ENCODE results near the gene GRK5.

Gene GRK5

DNA sequence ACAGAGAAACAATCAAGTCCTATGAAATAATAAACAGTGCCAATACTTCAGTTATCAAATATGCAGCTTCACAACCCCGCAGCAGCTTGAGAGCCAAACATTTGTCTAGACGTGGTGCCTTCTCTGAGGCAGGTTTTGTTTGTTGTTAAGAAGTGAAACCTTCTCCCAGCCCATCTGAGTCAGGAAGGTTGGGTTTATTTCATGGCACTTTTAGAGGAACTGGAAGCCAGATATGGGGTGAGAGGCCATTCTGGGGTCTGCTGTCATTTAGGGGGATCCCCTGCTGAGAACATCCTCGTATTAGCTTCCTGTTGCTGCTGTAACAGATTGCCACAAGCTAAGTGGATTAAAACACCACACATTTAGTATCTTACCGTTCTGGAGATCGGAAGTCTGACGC, 113.6 kb downstream of the GRK5 start:
- DNase-seq, result no peak

DNA sequence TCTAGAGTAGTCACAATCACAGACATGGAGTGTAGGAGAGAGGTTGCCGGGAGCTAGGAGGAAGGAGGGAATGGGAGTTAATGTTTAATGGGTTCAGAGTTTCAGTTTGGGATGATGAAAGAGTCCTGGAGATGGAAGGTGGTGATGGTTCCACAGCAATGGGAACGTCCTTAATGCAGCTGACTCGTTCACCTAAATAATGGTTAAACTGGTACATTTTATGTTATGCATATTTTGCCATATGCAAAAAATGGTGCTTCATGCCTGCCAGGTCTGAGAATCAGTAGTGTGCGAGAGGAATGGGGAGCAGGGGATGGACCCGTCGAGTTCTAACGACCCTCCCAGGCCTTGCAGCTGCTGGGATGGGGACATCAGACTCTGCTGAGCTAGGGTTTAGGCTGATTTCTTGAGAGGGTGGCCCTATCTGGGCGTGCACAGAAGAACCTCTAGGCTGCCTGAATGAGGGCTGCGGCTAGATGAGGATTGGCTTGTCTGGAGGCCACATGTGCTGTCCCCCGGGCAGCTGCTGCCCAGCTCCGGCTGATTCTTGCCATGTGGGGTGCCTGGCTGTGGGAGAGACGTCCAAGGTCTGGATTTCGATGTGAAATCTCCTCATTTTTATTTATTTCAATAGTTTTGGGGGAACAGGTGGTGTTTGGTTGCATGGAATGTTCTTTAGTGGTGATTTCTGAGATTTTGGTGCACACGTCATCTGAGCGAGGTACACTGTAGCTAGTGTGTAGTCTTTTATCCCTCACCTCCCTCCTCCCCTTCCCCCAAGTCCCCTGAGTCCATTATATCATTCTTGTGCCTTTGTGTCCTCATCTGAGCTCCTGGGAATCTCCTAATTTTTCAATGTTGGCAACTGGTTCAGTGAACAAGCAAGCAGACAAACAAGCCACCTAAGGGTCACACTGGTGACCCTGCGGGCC, 116.0 kb downstream of the GRK5 start:
- no peak for DNase-seq

DNA sequence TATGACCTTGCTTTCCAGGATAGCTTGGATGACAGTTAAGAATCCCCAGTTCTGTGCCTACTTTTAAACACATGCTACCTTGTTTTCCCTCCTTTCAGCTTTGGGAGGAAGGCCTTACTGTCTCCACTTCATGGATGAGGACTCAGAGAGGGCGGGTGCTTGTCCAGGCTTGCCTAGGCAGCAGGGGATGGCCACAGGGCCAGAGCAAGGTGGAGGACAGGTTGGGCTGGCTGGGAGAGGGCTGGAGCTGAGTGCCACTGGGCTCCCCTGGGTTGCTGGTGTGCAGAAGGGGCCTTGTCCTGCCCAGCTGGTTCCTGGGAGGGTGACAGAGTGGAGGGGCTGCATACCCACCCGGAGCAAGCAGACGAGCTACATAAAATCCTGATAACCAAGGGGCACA, 117.8 kb downstream of the GRK5 start:
- no peak for DNase-seq

DNA sequence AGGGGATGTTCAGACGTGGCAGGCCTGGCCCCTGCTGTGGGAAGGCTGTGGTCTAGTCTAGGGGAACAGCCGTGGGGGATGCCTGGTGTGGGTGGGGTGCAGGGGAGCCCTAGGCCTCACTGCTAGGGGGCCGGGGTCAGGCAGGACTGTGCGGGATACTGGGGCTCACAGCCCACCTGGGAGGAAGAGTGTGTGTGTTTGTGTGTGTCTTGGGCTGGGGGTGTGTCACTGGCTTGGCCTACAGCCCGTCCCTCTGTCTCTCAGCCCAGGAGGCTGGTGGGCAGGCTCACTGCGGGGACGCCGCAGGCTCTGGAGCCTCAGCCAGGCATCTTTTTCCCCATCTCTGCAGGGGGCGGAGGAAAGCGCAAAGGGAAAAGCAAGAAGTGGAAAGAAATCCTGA, 118.8 kb downstream of the GRK5 start:
- no peak for DNase-seq

DNA sequence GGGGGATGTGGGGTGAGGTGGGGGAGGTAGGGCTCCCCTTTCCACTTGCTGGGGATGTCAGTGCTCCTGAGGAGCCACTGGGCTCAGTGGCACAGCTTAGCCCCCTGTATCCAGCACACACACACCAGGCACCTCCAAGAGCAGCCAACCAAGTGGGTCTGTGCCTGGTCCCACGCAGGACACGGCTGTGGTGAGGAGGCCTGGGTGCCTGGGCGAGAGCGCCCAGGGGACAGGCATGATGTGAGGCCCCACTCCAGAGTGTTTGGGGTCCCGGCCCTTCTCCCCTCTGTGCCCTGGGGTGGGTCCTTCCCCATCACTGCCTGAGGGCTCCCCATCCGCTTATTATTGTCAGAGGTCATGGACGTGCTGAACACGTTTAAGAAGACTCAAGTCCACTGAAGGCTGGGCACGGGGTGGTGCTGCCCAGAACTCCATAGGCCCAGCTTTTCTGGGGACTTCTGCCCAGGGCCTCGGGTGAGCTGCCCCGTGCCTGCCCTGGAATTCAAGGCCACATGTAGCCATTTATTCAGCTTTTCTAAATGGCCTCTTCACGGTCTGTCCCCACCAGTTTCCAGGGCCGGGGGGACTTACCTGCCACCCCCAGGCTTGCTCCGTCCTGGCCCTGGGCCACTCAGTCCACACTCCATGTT, 119.8 kb downstream of the GRK5 start:
- no peak for DNase-seq

DNA sequence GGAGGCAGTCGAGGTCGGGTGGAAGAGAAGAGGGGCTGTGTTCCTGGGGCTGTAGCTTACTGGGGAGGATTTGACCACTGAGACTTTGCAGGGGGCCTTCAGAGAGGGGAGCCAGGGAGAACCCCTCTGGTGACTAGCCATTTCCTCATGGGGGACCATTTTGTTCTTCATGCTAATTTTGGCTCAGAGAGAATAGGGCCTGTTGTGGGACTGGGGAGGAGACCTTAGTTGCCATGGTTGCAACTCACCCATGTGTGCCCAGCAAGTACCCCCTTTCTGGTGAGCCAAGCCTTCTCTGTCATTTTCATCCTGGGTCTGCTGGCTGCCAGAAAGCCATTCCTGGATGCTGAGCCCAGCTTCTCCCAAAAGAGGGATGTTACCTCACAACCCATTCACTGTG, 120.9 kb downstream of the GRK5 start:
- DNase-seq, result no peak

DNA sequence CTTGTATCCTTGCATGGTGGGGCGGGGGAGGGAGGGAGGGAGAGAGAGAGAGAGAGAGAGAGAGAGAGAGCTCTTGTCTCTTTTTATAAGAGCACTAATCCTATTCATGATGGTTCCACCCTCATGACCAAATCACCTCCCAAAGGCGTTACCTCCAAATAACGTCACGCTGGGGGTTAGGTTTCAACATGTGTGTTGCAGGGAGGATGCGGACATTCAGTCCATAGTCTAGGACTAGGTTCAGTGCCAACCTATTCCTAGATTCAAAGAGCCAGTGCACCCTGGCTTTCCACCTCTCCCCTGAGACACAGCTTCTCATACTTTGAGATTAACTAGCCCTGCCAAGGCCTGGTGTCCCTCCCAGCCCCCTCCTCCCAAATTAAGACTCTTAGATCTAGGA, 123.0 kb downstream of the GRK5 start:
- DNase-seq, result no peak

DNA sequence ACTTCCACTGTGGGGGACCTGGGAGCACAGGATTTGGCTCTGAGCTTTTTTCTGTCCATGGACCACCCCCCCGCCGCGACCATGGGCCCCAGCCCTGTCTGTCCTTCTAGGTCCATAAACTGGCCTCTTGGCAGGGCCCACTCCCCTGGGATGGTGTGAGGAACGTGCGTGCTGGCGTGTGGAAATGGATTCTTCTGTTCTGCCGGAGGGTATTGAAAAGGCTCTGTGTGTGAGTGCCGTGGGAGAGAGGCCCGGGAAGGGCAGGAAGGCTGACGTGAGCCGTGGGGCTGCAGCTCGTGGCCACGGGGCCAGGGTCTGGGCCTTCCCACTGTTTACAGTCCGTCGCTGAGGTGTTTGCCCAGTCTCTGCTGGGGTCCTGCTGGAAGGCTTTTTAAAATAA, 123.7 kb downstream of the GRK5 start:
- no peak for DNase-seq

DNA sequence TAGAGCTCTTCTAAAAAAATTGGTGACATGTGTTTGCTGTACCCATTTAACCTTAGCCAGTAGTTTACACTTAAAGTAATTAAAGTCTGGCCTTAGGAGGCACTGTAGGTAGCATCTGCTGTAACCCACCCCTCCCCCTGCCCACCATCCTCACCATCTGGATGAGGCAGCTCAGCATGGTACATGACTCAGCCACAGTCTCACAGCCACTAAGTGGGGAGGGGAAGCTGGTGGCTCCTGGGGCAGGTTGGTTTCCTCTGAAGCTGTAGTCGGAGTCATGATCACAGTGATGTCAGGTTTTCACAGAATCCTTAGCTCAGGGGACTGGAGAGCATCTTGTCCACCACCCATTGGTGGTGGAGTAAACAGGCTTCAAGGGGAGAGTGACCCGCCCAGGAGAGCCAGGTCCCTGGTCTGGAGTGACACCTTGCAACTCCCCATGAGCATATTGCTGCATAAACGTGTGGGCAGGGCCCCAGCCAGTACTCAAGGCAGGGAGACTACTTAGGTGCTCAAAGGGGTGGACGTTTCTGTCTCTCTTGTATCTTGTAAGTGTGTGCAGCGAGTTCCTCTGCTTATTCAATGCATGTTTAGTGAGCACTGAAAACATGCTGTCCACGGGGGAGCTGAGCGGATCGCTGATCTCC, 125.9 kb downstream of the GRK5 start:
- DNase-seq, result peak; percentile 71

DNA sequence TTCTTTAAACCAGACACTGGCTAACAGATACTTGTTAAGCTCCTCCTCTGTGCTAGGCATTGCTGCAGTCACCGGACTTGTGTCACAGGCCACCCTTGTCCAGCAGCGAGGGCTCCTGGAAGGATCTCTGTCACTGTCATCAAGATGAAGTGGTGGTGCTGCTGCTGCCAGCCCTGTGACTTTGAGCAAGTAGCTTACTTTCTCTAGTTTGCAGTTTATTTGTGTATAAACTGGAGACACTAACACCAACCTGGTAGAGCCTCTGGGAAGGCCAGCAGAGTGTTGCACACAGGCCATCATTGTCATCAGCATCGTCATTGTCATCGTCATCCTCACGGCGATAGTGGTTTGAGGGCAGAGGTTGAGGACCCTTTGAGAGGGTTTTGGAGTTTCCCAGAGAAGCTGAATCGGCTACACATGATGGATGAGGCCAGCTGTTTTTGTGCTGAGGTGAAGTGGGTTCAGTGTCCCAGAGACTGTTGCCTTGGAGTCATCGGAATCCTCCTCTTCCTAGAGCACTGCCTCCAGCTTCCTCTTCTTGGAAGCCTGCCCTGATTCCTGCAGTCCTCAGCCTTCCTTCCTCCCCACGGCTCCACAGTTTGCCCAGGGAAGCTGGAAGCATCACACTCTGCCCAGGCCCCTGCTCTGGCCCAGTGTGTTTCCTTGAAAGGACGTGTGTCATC, 128.4 kb downstream of the GRK5 start:
- DNase-seq, result no peak

DNA sequence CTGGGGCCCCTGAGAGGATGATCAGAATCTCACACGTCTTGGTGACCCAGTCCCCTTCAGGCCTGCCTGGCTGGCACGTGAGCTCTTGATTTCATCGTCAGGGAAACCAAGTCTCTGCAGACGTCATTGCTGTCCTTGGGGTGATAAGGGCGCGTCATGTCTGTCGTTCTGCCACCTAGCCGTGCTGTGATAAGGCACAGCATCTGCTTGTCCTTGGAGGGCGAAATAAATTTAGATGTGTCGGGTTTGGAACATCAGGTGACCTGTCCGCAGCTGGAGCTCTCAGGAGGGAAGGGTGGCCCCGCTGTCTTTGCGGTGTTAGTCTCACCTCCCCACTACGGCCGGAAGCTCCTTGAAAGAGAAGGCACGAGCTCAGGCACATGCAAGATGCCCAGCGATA, 129.2 kb downstream of the GRK5 start:
- DNase-seq, result no peak

DNA sequence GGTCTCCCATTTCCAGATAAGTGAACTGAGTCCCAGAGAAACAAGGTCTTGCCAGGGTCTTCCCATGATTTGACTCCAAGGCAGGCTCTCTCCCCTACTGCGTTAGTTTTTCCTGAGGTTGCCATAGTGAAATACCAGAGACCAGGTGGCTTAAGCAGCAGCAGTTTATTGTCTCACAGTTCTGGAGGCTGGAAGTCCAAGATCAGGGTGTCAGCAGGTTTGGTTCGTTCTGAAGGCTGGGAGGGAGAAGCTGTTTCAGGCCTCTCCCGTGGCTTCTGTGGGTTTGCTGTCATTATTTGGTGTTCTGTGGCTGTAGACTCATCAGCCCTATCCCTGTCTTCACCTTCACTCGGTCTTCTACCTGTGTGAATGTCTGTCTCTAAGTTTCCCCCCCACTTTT, 129.9 kb downstream of the GRK5 start:
- no peak for DNase-seq

DNA sequence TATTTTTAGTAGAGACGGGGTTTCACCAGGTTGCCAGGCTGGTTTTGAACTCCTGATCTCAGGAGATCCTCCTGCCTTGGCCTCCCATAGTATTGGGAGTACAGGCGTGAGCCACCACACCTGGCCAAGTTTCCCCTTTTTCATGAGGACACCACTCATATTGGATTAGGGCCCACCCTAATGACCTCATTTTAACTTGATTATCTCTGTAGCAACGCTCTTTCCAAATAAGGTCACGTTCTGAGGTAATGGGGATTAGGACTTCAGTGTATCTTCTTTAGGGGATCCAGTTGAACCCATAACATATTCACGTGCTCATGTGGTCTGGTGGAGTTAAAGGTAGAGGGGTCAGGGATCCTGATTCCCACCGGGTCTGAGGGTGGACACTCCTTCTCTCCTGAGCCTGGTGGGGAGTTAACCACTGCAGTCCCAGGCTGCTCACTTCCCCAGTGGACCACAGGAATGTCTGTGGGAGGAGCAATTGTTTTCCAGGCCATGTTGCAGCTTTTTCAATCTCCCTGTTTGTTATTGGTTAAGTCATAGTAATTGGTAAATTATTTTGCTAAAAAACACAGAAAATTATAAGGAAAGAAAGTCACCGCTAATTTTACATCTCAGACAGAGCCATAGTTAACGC, 130.5 kb downstream of the GRK5 start:
- no peak for DNase-seq

DNA sequence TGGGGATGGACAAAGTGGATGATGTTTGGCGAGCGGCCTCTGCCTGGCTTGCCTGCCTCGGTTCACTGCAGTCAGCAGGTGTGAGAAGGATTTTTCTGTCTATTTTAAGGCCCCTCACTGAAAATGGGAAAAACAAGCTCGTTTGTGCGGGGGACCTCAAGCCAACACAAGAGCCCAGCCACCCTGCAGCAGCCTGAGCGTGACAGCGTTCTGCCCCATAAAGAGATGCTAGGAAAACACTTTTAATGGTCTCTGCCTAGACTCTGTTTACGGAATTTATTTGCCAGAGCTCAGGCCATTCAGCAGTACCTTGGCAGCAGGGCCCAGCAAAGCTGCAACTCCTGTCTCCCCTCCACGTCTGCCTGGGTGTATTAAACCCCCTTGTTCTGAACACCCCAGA, 131.7 kb downstream of the GRK5 start:
- no peak for DNase-seq

DNA sequence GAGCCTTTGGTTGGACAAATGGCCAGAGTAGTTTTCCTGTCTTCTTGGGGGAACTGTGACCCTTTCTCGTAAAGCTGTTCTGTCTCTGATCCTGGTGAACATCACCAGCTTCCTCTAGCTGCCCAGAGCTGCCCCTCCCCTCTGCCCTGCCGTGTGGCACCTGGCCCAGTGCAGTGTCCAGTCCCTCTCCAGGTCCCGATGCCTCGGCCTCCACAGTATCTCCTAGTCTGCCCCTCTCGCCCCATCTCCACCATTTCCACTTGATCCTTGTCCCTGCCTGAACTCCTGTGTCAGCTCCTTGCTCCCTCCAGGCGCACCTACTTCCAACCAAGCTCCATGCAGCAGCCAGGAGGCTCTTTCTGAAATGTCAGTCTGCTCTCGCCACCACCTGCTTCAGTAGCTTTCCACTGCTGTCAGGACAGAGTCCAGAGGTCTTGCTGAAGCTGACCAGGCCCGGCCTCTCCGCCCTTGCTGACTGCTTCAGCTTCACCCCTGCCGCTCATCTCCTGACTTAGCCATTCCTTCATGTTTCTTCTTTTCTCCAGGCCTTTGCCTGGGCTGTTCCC, 133.6 kb downstream of the GRK5 start:
- no peak for DNase-seq

DNA sequence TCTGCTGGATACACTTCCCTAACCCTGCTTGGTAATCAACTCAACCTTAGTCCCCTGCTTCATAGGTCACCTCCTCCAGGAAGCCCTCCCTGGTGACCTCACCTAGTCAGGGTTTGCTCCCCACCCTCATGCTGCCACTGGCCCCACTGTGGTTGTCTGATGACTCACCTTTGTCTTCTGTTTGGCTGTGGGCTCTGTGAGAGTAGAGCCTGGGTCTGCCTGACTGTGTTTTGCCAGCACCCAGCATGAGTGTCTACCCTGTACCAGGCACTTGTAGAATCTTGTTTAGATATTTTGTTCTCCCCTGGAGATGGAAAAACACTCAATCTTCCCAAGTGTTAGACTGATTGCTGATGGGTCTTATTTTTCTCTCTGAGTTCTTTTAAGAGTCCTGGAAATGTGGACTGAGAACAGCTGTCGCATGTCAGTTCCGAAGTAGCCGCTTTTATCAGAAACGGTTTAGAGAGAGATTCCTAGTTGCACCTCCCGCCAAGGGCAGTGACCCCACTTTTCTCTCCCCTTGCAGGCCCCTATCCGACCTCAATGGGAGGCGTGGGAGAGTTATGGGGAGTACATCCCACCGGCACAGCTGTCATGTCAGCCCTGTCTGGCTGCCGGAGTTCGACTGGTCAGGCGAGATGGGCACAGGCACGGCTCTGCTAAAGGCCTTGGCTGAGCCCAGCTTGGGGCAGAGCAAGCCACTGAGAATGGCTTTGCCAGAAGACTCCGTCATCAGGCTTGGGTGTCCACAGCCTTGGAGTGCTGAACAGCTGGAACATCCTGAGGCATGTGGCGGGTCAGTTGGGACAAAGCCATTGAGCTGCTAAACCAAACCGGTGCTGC, 134.3 kb downstream of the GRK5 start:
- peak; percentile 64 for DNase-seq

DNA sequence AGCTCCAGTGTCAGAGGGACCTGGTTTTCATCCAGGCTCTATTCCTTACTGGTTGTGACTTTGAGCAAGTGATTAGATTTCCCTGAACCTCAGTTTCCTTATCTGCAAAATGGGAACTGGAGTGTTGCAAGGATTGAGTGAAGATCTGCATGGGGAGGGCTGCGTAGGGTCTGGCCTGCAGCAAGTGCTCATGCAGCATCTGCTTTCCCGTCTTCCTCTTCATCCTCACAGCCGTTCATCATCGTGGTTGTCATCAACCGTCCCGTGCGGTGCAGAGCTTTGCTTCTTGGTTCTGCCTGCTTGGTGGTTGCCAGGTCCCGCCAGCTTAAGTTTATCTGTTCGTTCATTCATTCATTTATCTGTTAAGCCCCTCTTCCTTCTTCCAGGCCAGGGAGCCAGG, 135.0 kb downstream of the GRK5 start:
- DNase-seq, result no peak

DNA sequence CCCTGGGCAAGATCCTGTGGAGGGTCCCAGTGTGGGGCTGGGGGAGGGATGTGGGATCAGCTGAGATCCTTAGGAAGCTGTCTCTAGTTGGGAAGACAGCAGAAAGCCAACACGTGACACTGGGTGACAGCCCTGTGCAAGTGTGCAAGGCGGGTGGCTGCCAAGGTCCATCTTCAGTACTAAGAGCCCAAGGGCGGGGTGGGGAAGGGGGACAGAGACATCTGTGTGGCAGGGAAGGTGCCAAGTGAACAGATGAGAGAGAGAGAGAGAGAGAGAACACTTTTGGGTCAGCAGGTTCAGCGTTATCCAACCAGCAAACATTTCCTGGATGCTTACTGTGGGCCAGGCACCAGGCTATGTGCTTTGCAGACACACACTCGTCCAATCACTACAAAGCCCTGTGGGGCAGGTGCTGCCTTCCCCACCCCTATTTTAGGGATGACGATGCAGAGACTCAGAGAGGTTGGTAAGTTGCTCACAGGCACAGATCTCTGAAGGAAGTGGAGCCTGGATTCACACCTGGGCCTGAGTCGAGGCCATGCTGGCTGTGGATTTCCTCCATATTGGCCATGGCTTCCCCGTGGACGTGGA, 135.7 kb downstream of the GRK5 start:
- no peak for DNase-seq

DNA sequence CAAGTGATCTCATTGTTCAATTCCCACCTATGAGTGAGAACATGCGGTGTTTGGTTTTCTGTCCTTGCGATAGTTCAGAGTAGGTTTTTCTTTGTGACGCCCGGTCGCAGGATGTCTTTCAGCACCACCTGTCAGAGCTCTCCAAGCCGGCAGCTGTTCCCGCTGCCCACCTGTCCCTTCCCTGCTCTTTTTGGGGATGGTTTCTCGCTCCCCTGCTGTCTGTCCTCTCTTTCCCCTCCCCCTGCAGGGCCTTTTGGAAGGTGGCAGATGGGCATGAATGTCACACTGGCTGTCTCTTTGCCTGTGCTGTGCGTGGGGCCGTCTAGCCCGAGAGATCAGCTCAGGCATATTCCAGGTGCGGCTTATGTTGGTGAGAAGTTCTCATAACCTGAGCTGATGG, 137.0 kb downstream of the GRK5 start:
- no peak for DNase-seq

DNA sequence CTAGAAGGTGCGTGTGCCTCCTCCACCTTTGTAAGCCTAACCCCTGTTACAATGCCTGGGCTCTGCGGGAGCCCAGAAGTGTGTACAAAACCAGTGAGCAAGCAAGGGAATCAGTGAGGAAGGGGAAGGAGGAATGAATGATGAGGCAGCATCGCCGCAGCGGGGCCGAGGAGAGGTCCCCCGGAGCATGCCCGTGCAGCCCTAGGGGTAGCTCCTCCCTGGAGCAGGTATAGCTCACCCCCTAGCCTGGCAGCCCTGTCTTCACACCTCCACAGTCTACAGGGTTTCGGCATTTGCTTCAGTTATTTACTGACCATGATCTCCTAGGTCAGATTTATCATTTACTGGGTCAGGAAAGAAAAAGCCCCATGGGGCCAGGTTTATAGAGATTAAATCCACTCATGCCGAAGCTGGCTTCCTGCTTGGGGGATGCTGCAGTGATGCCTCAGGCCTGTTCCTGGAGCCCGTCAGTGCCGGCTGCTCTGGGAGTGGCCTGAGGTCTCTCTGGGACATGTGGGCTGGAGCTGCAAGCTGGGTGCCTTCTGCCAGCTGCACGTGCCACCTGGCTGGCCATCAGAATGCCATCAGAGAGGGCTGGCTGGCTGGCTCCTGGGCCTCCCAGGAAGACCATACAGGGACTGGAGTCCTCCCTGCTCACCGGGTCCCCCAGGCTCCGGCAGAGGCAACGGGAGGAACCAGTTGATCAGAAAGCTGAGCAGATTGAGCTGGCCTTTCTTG, 138.9 kb downstream of the GRK5 start:
- DNase-seq, result no peak
